NCI-H748 (cell line): Measurements from ENCODE around the gene ZNF691.
A peak's percentile ranks its signal among the peaks of the same experiment; 100 is the strongest.
"Not testable (repeated sequence)": the region's sequence is repeated elsewhere in the genome, so short reads cannot be mapped to it uniquely, and the experiment has no call there.

ENCODE experiments used
- DNase-seq: peaks from one replicate; lab custom pipeline; 2025; ENCODE audit not compliant: unreplicated experiment; lab: John Stamatoyannopoulos, UW

Gene ZNF691

DNA sequence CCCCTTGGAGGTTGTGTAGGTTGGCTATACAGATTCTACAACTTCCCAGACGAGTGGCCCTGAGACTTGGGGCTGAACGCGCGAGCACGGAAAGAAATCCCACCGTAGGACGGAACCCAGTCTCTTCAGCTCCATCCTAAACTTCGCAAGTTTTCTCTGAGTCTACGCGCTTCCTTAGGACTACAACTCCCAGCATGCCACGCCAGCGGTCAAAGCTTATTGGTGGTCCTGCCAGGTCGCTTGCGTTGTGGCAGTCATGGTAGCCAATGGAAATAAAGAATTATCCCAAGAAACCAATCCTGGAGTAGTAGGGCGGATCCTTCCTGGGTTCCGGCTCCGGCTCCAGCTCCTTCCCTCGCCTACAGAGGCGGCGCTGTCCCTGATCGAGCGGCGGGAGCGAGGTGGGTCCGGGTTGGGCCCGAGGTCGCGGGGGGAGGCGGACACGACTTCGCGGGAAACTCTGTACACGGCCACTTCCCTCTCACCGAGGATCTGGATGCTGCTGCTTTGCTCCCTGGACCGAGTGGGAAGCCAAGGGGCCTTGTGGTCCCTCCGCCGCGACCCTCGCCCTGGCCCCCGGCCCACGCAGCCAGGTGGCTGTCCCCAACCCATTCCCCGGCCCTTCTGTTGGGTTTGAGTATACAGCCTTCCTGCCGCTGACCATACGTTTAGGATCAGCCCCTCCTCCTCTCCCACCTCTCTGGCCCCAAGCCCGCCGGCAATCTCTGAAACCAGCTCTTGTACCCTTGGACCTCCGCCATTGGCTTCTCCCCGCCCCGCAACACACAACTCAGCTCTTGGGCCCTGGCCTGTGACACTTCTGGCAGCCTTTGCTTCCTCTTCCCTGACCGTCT lies at the start of gene ZNF691:
Gene ZNF691 (plus strand): TSS at position 357 of the 854 bp plus-strand sequence. CDS start 3,046 bp downstream, outside the sequence.
- peak; percentile 100 for DNase-seq

DNA sequence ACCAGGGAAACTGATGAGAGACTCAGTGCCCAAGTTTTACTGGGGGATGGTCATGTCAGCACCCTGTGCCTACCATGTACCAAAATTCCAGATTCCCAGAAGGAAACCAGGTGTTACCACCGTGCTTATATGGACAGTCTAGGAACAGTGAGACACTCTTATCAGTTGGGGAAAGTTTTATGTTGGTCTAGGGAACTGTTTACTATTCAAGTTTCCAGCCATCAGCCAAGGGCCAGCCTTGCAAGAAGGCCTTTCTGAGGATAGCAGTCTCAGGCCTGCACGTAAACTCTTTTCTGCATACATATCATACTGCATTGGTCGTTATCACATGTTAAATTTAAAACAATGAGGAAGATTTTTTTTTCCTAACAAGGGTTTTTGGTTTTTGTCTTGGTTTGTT lies 49.0 kb upstream of the ZNF691 start:
- DNase-seq: no peak

- DNase-seq: no peak
Measured at GRCh38 chr1:42797979-42798378, 48.4 kb upstream of the ZNF691 start.

- DNase-seq: no peak
Measured at GRCh38 chr1:42801832-42802473, 44.5 kb upstream of the ZNF691 start.

DNA sequence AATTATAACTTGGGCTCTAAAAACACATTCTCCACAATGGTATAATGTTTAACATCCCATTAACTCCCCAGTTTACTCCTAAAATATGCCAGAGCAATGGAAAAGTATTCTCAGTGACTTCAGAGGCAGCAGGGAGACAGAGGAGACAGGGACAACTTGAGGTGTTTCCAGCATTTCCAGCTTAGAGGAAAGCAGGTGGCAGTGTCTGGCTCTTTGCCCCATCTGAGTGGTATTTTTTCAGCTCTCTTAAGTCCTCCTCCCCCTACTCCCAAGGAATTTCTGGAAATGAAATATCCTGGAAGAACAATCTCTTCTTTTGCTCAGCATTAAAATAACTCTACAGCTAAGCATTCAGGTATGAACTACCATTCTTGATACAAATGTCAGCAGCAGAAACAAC lies 40.2 kb upstream of the ZNF691 start:
- DNase-seq: no peak

GRCh38 chr1:42806593-42806992 lies 39.8 kb upstream of the ZNF691 start:
- no peak for DNase-seq

GRCh38 chr1:42807056-42807668 lies 39.3 kb upstream of the ZNF691 start:
- no peak for DNase-seq

DNA sequence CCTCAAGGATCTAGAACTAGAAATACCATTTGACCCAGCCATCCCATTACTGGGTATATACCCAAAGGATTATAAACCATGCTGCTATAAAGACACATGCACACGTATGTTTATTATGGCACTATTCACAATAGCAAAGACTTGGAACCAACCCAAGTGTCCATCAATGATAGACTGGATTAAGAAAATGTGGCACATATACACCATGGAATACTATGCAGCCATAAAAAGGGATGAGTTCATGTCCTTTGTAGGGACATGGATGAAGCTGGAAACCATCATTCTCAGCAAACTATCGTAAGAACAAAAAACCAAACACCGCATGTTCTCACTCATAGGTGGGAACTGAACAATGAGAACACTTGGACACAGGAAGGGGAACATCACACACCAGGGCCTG lies 31.6 kb upstream of the ZNF691 start:
- DNase-seq: not testable (repeated sequence)

DNA sequence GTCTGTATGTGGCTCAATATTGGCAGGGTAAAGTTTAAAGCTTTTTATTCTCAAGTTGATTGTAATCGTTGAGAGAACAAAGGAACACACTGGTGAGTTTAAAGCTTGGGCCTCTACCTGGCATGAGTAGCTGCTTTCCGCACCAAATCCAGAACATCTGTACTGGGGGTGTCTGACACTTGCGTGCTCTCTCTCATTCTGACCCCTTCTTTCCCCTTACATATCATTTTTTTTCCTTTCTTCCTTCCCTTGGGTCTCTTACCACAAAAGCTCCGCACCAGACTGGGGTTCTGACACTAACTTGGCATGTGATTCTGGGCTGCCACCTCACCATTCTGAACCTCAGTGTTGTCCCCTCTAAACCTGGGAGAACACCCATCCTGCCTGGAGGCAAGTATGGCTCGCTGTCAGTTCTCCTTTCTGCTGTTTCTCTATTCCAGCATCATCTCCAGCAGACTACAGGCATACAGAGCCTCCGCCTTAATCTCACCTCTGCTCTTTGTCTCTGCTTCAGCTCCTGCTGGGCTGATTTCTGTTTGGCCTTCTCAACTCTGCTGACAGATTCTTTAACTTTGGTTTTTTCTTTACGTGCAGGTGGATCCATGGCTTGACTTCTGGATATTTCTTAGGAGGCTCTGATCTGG lies 30.4 kb upstream of the ZNF691 start:
- peak; percentile 97 for DNase-seq

DNA sequence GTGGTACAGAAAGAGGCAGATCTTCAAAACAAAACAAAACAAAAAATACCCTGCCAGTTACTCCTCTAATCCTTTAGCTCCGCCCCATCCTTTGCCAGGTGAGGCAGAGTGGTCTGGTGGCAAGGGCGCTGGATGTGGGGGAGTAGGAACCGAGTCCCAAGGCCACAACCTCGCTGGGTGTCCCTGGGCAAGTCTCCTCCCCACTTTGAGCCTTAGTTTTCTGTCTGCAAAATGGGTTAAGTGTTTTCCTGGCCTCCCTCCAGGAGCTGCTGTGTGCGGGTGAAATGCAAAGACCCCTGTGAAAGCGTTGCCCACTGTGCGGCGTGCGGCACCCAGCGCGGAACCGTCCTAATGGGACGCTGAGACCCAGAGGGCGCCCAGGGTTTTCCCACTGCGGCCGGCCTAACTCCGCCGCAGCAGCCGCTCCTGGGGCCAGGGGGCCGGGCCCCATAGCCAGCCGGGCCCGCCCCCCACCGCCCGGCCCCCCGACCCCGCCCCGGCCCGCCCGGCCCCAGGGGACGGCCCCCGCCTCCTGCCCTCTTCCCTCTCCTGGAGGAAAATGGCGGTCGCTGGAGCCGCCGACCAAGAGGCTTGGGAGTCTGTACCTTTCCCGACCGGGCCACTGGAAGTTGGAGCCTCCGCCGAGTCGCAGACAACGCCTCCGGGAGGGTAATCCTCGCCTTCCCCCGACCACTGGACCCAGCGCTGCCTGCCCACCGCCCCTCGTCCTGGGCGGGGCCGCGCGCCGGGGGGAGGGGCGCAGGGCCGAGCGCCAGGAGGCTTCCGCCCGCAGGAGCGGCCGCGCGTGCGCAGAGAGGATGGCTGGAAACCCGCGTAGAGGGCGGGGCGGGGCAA lies 29.6 kb upstream of the ZNF691 start, which contains the start of the genes ERMAP and SVBP:
Gene ERMAP (plus strand): TSS at position 538 of the 855 bp plus-strand sequence. CDS start 13,327 bp downstream, outside the sequence.
Gene SVBP (minus strand): TSS at position 813 of the 855 bp plus-strand sequence. CDS start 853 bp downstream, outside the sequence.
- peak; percentile 100 for DNase-seq

DNA sequence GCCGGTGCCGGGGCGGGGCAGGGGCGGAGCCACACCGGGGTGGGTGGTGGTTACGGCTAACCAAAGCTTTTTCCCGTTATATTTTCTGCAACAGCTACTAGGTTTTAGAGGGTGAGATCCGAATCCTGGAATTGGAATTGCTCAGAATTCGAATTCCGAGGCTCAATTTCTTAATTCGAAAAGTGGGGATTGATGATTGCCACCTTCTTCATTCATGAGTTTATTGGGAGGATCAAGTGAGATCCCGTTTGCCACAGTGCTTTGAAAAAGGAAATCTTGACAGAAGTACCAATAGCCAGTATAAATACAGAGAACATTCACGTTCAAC lies 29.0 kb upstream of the ZNF691 start:
- DNase-seq: no peak

GRCh38 chr1:42817976-42818375 lies 28.4 kb upstream of the ZNF691 start:
- no peak for DNase-seq

- no peak for DNase-seq
Measured at GRCh38 chr1:42820813-42821212, 25.6 kb upstream of the ZNF691 start.

- no peak for DNase-seq
Measured at GRCh38 chr1:42821690-42822089, 24.7 kb upstream of the ZNF691 start.

DNA sequence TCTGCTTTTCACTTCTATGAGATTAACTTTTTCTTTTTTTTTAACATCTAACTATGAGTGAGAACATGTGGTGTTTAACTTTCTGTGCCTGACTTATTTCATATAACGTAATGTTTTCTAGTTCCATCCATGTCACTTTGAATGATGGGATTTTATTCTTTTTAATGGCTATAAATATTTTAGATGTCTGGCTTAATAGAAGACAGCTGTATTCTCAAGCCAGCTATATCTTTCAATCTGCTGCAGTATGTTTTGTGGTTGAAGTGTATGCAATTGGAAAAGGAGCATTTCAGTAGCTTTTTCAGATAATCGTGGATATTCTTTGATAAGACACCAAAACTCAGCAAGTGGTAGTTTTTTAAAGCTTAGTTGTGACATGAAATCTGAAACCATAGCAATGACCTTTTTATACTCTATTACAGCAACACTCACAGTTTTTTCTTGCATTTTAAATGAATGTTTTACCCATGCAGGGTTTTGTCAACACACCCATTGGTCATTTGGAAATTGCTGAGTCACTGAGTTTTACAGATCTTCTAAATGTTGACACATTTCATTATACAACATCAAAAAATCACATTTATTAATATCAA lies 23.5 kb upstream of the ZNF691 start:
- peak; percentile 81 for DNase-seq

GRCh38 chr1:42824481-42825035 lies 21.9 kb upstream of the ZNF691 start:
- no peak for DNase-seq

- DNase-seq: no peak
Measured at GRCh38 chr1:42825036-42825851, 21.2 kb upstream of the ZNF691 start.

GRCh38 chr1:42830631-42831030 lies 15.8 kb upstream of the ZNF691 start:
- DNase-seq: no peak

- no peak for DNase-seq
Measured at GRCh38 chr1:42831273-42831672, 15.1 kb upstream of the ZNF691 start.
